Stimulated activated CD4-positive, alpha-beta T cell treated with anti-CD3 and anti-CD28 coated beads, TNF-alpha, amount 100 ng/mL, for 4 hours (primary cell): ENCODE results near the gene GNAS-AS1.

ENCODE experiments used
- DNase-seq, 3 experiments: peaks; one replicate each; pipeline ENCODE4 v3.0.0-alpha.2; 2020; ENCODE audit warnings: low read depth in 3 of 3

GNAS-AS1 gene

GRCh38 chr20:58850693-58851174 is at the start of gene GNAS-AS1:
Gene GNAS-AS1, minus strand, starts transcription at chr20:58850902.
- DNase-seq, result peak; percentile 59 to 69 (median 59)

- no peak for DNase-seq
Measured at GRCh38 chr20:58900397-58900796, 49.7 kb upstream of the GNAS-AS1 start.

GRCh38 chr20:58899512-58899911 is 48.8 kb upstream of the GNAS-AS1 start:
- DNase-seq, result no peak

GRCh38 chr20:58898629-58899408 is 48.1 kb upstream of the GNAS-AS1 start:
- no peak for DNase-seq

- no peak for DNase-seq
Measured at GRCh38 chr20:58897488-58897887, 46.8 kb upstream of the GNAS-AS1 start.

GRCh38 chr20:58896820-58897219 is 46.1 kb upstream of the GNAS-AS1 start:
- DNase-seq, result no peak

GRCh38 chr20:58895448-58896180 is 44.9 kb upstream of the GNAS-AS1 start:
- DNase-seq, result no peak

GRCh38 chr20:58894652-58895447 is 44.1 kb upstream of the GNAS-AS1 start:
- no peak for DNase-seq

- no peak for DNase-seq
Measured at GRCh38 chr20:58893355-58894120, 42.8 kb upstream of the GNAS-AS1 start.

GRCh38 chr20:58892932-58893224 is 42.2 kb upstream of the GNAS-AS1 start:
- no peak for DNase-seq

GRCh38 chr20:58892141-58892931 is 41.6 kb upstream of the GNAS-AS1 start:
- peak; percentile 55 to 64 (median 59) for DNase-seq

- no peak for DNase-seq
Measured at GRCh38 chr20:58891718-58892140, 41.0 kb upstream of the GNAS-AS1 start.

GRCh38 chr20:58891086-58891717 is 40.5 kb upstream of the GNAS-AS1 start:
- DNase-seq, result peak; percentile 64 to 71 (median 64)

GRCh38 chr20:58890518-58891085 is 39.9 kb upstream of the GNAS-AS1 start:
- peak; percentile 50 to 67 (median 55) for DNase-seq

- DNase-seq, result no peak
Measured at GRCh38 chr20:58889798-58890517, 39.3 kb upstream of the GNAS-AS1 start.

GRCh38 chr20:58889334-58889760 is 38.6 kb upstream of the GNAS-AS1 start:
- no peak for DNase-seq

GRCh38 chr20:58888521-58889333 is 38.0 kb upstream of the GNAS-AS1 start:
- peak; percentile 58 to 74 (median 73) for DNase-seq

- DNase-seq, result no peak
Measured at GRCh38 chr20:58888103-58888502, 37.4 kb upstream of the GNAS-AS1 start.
